ENCODE data around the gene NEMP2.
"Not testable (repeated sequence)": the region's sequence is repeated elsewhere in the genome, so short reads cannot be mapped to it uniquely, and the experiment has no call there.

The NEMP2 gene

DNA sequence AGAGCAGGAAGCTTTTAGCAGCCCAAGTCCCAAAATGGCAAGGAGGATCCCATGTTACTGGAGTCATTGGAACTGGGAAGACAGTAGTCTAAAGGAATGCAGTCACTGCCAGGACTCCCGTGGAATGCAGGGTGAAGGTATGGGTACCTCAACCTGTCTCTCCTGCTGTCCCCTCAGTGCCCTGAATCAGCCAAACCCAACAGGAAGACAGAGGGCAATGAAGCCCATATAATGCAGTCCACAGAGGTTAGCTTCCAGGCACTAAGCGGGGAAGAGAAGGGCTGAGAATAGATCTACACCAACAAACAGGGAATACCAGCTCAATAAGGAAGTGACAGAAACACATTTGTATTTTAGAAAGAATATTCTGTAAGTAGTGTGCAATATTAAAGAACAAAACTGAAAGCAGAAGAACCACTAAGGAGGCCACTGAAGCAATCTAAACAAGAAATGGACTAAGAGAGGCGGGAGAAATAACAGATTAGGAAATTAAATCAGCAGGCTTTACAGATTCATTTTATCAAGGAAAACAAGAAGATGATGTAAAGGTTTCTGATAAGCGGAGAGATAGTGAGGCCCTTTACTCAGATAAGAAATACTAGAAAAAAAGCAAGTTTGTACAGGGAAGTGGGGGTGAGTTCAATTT lies 8.3 kb downstream of the NEMP2 start:
- in situ Hi-C loops (cut with MboI; ENCODE audit: low sequenced_read_pairs), result no loop called here

DNA sequence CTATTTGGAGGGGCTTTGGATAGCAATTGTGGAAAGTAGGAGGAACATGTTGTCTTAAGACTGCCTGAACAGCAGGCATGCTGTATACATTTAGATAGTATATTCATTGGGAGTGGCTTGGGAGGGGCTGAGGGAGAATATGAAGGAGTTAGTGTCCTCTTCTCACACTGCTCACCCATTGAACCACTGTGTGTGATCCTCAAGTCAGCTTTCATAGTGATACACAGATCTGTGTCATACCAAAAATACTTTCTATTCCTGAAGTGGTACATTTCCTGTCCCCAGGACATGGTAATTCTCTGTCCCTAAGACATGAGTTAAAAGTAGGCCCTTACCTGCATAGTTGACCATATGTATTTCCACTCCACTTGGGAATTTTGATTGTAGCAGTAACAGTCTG lies 9.6 kb downstream of the NEMP2 start:
- in situ Hi-C loops (cut with MboI; ENCODE audit: low sequenced_read_pairs), result no loop called here

DNA sequence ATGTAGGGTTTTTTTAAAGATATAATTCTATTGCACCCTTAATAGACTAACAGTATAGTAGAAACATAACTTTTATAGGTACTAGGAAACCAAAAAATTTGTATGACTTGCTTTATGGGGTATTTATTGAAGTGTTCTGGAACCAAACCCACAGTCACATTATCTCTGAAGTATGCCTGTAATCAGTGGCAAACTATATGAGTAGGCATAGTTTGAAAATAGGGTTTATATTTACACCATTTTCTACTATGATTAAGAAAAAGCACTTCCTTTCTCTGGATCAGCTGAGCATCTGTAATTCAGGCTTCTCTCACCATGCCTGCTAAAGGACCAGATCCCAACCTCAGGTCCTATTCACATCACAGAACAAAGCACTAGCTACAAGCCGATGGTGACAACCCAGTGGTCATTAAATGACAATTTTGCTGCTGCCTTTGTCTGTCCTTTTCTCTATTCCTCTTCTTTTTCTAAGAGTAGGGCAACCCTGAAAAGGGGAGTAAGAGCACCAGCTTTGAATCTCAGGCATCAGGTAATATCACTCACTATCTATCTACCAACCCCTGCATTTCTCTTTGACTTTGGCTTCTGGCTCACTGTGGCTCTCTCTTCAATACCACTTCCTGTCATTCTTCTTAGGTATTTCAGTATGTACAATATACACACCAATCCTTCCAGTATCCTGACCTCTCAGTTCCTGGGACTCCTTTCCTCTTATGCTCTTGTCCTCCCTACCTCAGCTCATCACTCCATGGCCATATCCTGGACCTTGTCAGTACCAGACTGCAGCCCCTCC lies 14.4 kb downstream of the NEMP2 start:
- in situ Hi-C loops (cut with MboI; ENCODE audit: low sequenced_read_pairs), result no loop called here

DNA sequence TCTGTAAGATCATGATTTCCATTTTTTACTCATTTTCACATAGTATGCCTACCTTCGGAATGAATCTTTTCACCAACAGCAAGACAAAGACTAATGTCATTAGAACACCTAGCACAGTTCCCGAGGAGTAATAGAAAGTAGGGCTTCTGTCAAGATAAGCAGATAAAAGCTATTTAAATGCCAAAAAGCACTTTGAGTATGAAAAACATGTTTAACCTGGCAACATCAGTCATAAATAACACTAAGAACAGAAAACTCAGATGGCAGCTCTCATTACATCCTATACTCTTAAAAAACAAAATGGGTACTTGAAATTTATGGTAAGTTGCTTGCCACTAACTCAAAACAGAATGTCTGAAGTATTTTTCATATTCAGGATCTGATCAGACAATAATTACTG lies 17.1 kb downstream of the NEMP2 start:
- in situ Hi-C loops (cut with MboI; ENCODE audit: low sequenced_read_pairs), result no loop called here

DNA sequence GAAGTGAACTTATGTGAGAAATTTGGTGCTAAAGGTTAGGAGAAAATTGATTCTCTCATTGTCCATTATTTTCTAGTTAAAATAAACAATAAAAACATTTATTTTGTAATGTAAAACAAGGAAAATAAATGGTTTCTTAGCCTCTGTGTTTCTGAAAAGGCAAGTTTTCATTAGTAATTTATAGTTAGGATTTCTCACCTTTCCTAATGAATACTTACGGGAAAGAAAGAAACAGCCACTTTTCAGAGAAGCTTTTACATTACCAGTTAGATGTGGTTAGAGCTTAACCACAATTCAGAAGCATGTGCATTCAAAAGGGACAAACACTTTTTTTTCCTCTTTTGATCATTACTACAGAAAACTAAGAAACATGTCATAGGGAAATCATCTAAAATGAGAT lies 18.8 kb downstream of the NEMP2 start:
- in situ Hi-C loops (cut with MboI; ENCODE audit: low sequenced_read_pairs), result no loop called here

DNA sequence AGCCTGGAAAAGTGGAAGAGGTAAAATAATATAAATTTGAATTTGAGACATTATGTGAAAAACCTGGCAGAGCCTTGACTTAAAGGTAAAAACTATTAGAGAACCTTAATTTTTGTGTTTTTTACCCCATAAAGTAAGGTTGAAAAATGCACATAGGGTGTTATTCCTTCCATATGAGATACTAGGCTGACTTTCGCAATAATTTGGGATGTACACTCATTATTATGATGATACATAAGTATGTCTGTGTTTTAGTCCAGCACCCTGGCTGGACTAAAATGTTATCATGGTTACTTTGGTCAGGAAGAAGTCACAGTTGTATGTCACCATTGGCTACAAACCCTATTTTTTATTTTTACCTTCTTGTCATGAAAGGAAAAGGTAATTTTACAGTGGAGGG lies 19.8 kb downstream of the NEMP2 start:
- in situ Hi-C loops (cut with MboI; ENCODE audit: low sequenced_read_pairs), result no loop called here

DNA sequence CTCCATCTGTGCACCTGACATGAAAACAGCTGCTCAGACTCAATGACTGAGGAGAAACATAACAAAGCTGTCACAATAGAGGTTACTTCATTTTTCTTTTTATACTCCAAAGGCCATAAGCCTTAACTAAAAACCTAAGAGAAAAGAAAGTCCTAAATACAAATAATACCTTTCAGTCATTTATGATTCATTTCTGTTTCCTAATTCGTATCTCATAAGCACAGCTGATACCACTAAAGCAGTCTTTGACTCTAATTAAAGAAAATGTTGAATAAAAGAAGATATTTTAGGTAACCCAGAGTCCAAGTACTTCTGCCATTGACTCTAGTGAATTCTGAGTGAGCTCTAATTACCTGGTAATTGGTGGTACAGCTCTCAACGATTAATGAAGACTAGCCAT lies 20.6 kb downstream of the NEMP2 start:
- in situ Hi-C loops (cut with MboI; ENCODE audit: low sequenced_read_pairs), result no loop called here

DNA sequence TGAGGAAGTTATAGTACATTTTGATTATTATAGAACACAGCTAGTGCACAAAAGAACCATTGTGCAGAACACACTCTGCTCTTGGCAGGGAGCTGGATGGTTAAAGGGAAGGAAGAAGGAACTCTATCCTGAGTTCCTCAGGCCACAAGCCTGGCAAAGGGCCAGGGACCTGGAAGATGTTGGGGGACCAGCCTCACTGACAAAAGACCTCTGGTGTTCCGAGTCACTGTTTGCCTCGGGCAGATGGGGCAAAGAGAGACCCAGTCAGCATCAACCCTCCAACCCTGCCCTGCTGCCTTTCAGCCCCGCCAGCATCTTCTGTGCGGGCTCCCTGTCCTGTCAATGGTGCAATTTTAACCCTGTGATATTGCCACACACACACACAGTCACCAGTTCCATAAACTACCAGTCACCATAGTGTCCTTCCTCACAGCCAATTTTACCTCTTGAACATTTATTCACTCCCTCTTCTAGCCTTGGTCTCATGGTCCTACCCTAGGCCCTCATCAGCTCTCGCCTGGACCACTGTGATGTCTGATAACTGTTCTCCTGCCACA lies 21.9 kb downstream of the NEMP2 start:
- in situ Hi-C loops (cut with MboI; ENCODE audit: low sequenced_read_pairs), result no loop called here

DNA sequence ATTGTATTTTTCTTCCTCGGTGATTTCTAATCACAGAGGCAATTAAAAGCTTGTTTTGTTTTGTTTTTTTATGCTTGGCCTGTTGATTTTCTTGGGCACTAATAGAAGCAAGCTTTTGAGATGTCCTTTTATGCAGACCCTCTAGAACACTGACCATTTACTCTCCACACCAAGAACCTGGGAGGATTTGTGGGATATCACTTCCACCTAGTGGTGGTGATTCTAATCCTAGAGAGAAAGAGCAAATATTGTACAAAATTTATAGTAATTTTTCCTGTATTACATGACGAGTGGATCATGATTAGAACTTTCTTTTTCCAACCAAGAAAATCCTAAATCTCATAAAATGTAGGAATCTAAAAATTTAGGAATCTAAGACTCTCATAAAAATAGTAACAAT lies 23.4 kb downstream of the NEMP2 start:
- in situ Hi-C loops (cut with MboI; ENCODE audit: low sequenced_read_pairs), result no loop called here

DNA sequence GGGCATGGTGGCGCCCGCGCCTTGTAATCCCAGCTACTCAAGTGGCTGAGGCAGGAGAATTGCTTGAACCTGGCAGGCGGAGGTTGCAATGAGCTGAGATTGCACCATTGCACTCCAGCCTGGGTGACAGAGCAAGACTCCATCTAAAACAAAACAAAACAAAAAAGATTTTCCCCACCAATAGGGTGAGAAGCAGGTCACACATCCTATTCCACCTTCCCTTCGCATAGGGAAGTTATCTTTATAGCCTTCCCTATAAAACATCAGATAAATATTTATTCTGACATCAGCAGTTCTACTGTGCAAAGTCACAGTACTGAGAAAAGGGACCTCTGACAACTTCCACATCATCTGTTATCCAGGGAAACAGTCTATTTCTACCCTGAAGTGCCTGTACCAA lies 24.6 kb downstream of the NEMP2 start:
- in situ Hi-C loops (cut with MboI; ENCODE audit: low sequenced_read_pairs), result not testable (repeated sequence)

DNA sequence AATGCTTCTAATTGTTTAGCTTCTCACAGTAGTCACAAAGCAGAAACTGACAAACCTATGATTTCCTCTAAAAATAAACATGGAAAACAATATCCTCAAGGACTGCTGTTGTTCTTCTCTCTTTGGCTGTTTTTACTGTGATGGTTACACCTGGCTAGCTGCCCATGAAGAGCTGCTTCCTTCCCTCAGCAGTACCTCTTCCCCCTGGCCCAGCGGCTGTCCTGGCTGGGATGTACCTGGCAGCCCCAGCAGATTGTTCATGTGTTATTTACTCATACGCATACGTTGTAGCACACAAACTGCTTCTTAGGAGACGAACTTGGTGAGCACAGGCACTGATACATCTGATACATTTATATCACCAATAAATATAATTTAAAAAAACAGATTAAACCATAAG lies 27.4 kb downstream of the NEMP2 start:
- in situ Hi-C loops (cut with MboI; ENCODE audit: low sequenced_read_pairs), result no loop called here

DNA sequence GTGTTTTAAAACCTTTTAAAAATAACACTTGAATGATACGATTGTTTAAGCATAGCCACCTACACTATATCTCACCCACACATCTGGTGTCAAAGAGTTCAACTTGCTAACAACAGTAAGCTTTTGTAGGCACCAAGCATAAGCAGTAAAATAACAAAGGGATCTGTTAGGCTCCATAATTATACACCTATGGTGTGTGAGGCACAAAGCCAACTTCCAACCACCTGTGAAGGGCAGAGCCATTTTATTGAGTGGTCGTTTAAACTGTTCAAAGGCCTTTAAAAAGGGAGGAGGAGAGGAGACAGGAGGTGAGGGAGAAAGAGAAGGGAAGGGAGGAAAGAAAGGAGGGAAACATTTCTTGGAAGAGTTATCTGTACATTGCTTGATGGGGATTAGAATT lies 27.9 kb downstream of the NEMP2 start:
- in situ Hi-C loops (cut with MboI; ENCODE audit: low sequenced_read_pairs), result no loop called here

DNA sequence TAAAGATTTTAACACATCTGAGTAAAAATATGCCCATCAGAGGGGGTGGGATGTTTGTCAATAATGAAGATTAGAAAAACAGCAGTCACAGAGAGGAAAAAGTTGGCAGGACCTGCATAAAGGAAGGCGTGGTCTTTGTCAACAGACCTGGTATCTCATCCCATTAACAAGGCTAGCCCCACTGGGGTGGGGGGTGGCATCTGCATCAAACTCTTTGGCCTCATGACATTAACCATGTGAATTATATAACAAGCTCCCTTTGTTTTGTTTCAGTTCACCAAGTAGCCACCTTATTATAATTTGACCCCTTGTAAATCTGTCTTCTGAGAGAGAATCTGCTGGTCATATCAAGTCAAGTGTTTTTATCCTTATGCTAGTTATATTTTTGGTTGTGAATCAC lies 28.8 kb downstream of the NEMP2 start:
- in situ Hi-C loops (cut with MboI; ENCODE audit: low sequenced_read_pairs), result no loop called here

DNA sequence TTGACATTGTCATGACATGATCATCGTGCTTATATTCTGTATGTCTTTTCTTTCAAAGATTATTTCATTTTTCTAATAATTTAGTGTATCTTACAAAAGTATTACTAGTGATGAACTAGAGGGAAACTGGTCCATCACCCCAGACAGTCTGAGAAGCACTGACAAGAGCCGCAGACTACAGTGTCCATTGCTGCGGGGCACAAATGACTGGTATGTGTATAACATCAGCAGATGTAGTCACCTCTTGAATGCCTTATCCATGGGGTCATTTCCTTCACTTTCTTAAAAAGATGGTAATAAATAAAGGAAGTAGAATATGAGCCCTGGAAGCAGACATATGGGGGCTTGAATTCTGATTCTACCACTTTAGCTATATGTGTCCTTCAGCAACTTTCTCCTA lies 29.6 kb downstream of the NEMP2 start:
- in situ Hi-C loops (cut with MboI; ENCODE audit: low sequenced_read_pairs), result no loop called here

DNA sequence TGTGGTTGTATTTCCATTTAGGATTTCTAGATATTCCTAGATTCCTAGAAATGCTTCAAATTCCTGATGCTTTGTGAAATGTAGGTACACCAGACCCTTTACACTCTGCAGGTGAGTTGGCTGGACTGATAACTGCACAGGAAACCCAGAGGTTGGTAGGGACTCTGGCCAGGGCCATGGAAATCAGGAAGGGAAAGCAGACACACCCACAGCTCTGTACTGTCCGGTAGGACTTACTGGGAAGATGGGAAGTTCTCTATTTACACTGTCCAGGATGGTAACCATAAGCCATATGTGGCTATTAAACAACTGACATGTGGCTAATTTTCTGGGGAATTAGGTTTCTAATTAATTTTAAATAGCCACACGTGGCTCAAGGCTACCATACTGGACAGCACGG lies 31.4 kb downstream of the NEMP2 start:
- in situ Hi-C loops (cut with MboI; ENCODE audit: low sequenced_read_pairs), result no loop called here

DNA sequence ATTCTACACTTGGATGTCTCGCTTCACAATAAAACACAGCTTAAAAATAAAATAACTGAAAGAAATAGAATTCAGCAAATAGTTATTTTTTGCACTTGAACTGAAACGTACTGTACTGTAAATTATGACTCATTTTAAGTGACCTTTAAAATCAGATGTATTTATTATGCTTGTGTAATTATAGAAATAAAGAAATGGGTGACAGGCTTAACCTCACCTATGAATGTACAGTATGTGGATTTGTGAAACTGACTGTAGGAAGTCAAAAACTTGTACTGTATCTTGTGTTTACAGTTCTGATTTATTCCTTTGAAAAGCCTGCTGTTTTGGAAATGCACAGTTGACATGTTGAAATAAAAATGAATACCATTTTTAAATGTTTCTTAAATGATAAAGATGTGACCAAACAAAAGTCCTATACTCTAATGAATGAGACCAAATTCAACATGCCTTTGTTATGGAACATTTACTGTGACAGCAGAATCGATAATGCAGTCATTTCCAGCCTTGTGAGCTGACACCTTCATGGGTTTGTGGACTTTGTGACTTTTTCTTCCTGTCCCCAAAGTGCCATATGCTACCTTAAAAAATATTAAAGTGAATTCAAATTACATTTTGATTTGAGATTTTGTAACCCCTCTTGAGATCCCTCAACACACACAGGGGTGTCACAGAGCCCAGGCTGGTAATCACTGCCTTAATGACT lies 32.7 kb downstream of the NEMP2 start:
- in situ Hi-C loops (cut with MboI; ENCODE audit: low sequenced_read_pairs), result no loop called here

DNA sequence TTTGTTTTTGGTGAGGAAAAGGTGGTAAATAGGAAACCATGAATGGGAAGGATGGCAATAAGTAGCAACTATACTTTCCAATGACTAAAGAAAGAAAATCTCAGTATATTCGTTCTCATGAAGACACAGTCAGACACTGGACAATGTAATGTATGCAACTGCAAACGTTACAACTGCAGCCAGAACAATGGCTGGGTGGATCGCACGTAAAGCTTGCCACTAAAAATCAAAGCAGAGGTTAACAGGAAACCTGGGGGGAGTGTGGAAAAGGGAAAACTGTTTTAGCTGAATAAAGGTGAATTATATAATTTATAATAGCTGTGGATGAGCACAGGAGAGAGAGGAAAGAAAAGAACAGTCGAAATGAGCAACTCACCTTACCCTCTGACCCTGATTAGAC lies 33.3 kb downstream of the NEMP2 start:
- in situ Hi-C loops (cut with MboI; ENCODE audit: low sequenced_read_pairs), result no loop called here

DNA sequence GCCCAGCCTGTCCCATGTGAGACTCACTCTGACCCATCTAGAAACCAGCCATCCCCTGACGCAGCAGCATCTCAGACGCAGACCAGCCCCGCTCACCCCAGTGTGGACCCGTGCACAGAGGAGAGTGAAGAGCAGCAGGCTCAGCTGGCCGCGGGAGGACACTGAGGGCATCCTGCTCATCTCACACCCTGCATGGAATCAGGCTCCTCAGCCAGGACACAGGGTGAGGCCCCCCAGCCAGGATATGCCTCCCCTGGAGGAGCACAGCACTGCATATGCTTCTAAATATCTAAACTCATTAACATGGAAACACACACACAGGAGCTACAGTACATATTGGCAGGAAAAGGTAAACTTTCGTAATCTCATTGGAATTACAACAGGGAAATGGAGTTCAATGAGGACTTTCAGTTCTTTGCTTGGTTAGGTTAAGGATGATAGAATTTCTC lies 34.4 kb downstream of the NEMP2 start:
- in situ Hi-C loops (cut with MboI; ENCODE audit: low sequenced_read_pairs), result no loop called here

DNA sequence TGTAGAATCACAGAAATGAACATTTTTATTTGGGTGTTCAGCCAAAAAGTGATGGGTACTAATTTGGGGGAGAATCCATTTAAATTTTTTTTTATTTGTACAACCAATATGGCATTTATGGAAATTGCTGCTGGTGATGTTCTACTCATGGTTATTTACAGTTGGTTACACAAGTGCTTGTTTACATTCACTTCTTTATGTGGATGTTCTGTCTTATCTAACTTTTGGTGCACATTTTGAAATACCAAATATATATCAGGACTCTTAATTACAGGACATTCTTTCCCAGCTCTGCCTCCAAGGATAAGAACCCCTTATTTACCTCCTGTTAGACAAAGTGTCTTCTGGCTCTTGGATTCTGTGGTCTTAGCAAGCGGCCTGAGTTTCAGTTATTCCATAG lies 35.2 kb downstream of the NEMP2 start:
- in situ Hi-C loops (cut with MboI; ENCODE audit: low sequenced_read_pairs), result no loop called here

DNA sequence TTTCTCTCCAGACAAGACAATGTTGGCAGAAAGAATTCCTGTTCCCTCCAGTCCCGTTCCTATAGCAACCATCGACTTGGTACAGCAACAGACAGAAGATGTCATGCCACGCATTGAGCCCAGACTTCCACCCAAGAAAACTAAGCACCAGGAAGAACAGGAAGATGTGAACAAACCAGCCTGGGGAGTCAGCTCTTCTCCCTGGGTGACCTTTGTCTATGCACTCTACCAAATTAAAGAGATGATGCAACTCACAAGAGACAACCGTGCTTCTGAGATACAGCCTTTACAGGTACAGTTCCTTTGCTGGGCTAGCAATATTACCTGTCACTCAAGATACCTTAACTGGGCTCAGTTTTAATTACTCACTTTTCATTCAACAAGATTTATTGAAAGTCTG lies 37.1 kb downstream of the NEMP2 start:
- in situ Hi-C loops (cut with MboI; ENCODE audit: low sequenced_read_pairs), result no loop called here

DNA sequence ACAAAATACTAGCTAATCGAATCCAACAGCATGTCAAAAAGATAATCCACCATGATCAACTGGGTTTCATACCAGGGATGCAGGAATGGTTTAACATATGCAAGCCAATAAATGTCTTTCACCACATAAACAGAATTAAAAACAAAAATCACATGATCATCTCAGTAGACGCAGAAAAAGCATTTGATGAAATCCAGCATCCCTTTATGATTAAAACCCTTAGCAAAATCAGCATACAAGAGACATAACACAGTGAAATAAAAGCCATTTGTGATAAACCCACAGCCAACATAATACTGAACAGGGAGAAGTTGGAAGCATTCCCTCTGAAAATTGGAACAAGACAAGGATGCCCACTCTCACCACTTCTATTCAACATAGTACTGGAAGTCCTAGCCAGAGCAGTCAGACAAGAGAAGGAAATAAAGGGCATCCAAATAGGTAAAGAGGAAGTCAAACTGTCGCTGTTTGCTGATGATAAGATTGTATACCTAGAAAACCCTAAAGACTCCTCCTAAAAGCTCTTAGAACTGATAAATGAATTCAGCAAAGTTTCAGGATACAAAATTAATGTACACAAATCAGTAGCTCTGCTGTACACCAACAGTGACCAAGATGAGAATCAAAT lies 39.8 kb downstream of the NEMP2 start:
- in situ Hi-C loops (cut with MboI; ENCODE audit: low sequenced_read_pairs), result not testable (repeated sequence)
